Stimulated activated CD4-positive, alpha-beta T cell treated with anti-CD3 and anti-CD28 coated beads, TNF-alpha, amount 100 ng/mL, for 1 hour (primary cell): ENCODE results near the gene KRT9.
"Not testable (repeated sequence)": the region's sequence is repeated elsewhere in the genome, so short reads cannot be mapped to it uniquely, and the experiment has no call there.

ENCODE experiments used
- DNase-seq, 3 donors: peaks; one replicate each; pipeline ENCODE4 v3.0.0-alpha.2; 2020; ENCODE audit warnings: low read depth in 3 of 3, low spot score in 1 of 3

KRT9 gene

DNA sequence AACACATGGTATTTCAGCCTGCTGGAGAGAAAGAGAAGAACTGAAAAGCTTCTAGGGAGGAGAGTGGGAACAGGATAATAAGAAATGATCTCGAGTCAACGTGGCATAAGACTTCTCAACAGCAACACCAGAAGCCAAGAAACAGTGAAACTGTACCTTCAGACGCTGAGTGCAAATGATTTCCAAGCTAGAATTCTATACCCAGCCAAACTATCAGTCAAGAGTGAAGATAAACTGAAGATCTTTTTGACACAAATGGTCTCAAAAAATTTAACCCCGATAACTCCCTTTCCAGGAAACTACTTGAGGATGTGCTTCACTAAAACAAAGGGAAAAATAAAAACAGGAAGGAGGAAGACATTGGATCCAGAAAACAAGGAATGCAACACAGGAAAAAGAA lies 35.1 kb upstream of the KRT9 start:
- DNase-seq = not testable (repeated sequence)

DNA sequence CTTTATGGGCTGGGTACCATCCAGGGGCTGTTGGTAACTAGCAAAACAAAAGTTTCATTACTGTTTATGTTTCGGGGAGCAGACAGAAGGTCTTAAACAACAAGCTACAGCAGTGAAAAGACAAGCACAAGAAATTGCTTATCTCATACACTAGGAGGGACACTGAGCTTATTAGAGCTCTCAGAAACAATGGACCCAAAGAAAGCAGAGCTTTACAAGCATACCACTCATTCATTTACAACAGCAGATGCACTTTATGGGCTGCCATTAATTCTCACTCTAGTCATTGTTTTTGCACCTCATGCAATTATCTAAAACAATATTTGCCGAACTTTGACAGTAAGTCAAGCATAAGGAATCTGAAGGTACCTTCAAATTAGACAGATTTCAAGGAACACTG lies 30.7 kb upstream of the KRT9 start:
- DNase-seq = no peak

DNA sequence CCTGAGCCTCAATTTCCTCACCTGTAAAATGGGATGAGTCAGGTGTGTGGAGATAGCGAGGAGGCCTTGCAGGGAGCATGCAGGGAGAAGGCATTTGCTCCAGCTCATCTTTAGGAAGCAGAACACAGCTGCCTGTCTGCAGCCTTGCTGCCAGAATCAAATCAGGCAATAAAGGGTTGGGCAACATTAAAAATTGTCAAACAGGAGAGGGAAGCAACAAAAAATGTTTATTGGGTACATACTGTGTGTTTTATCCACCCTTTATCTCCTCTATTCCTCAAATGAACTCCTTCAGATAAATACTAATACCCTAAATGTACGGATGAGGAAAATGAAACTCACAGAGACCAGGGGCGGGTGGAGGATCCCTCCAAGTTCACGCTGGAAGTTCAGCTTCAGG lies 28.5 kb upstream of the KRT9 start:
- no peak for DNase-seq

DNA sequence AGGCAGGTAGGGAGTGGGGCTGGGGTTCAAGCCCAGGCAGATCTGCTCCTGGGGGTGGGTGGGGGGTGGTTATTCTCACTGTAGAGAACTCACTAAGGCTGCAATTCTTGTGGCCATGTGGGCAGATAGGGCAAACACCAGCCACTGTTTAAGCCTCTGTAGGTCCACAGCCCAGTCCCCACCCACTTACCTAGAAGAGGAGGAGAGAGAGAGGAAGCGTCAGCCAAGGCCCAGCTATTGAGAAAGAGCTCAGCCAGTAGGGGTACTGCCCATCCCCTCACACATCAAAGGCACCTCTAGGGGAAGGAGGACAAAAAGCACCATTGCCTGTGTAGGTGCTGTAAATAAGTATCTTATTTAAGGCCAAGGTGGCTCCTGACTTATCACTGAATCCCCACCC lies 27.8 kb upstream of the KRT9 start:
- no peak for DNase-seq

DNA sequence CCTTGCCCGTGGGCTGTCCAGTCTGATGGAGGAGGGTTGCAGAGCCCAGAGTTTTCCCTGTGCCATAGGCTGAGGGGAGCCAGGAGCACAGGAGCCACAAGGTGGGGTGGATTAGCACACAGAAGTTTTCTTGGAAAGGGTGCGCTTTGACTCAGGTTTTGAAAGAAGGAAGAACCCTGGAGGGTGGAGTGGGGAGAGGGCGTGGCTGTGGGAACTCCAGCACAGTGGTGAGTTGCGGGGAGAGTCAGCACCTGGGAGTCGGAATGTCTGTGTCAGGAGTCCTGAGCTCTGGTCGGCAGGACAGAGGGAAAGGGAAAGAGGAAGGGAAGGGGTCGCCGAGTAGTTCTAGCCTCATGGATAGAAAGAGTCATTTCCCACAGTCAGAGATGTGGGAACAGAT lies 23.7 kb upstream of the KRT9 start:
- DNase-seq = no peak

DNA sequence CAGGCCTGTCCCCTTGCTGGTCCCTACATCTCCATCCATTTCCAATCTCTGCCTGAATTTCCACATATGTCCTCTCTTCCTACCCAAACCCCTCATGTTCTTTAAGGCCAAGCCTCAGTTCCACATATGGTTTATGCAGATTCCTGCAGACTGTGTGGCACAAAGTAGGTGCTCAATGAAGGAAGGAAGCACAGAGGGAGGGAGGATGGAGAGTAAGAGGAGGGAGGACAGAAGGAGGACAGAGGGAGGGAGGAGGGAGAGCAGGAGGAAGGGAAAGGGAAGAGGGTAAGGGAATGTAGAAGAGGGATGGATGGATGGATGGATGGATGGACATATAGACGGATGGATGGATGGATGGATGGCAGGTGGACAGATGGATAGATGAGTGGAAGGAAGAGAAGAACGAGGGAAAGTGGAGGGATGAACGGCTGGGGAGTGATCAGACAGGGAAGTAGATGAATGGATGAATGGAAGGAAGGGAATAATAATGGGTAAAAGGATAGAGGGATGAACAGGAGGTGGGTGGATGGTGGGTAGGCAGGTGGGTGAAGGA lies 22.6 kb upstream of the KRT9 start:
- no peak for DNase-seq

DNA sequence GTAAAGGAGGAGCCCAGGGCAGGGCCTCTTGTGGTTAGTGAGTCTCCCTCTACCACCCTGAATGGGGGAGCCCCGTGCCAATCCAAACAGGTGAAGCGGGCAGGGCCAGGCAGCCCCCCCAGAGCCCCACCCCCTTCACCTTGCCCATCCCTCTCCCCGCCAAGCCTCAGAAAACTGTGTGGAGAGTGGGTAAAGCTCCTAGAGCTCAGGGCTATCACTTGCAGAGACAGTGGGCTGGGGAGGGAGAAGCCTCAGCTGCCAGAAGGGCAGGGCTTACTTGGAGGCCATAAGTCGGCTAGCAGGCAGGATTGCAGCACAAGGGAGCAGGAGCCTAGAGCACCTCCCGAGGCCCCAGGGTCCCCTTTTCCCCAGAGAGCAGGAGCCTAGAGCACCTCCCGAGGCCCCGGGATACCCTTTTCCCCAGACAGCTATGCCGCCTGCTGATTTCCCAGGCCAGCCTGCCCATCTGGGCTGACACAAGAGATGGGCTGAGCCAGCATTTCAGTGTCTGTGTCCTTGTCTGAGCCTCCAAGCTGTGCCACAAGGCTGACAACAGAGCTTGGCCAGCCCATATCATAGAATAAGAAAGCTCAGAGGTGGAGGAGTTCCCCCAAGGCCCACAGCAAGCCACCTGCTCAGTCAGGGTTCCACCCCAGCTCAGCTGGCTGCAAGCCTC lies 21.6 kb upstream of the KRT9 start:
- no peak for DNase-seq

DNA sequence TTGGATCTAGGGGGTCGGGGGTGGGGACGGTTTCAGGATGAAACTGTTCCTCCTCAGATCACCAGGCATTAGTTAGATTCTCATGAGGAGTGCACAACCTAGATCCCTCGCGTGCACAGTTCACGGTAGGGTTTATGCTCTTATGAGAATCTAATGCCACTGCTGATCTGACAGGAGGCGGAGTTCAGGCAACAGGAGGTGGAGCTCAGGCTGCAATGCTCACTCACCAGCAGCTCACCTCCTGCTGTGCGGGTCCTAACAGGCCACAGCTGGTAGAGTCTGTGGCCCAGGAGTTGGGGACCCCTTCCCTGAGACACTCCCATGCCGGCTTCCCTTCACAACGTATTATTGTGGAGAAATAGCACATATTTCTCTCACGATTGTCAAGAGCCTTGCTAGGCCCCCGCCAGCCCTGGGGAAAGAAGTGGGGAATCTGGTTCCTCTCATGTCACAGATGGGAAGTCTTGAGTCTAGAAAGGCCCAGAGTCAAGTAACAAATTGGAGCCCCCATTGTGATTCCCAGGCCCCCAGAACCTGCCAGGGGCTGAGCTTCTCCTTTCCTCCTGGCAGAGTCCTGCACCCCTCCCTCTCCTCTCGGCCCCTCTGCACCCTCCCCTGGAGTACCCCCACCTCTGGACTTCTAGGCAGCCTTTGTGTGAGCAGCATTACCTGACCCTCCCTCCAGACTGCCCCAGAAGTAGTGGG lies 20.9 kb upstream of the KRT9 start:
- no peak for DNase-seq

DNA sequence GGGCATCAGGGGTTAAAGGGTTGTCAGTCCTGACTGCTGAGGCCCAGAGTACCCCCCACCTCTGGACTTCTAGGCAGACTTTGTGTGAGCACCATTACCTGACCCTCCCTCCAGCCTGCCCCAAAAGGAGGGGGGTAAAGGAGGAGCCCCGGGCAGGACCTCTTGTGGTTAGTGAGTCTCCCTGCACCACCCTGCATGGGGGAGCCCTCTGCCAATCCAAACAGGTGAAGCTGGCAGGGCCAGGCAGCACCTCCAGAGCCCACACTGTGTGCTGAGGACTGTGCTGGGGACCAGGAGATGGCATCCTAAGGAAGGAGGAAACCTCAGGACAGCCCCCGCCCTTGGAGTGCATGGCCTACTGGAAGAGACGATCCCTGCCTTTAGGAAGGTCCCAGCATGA lies 17.4 kb upstream of the KRT9 start:
- DNase-seq = no peak

DNA sequence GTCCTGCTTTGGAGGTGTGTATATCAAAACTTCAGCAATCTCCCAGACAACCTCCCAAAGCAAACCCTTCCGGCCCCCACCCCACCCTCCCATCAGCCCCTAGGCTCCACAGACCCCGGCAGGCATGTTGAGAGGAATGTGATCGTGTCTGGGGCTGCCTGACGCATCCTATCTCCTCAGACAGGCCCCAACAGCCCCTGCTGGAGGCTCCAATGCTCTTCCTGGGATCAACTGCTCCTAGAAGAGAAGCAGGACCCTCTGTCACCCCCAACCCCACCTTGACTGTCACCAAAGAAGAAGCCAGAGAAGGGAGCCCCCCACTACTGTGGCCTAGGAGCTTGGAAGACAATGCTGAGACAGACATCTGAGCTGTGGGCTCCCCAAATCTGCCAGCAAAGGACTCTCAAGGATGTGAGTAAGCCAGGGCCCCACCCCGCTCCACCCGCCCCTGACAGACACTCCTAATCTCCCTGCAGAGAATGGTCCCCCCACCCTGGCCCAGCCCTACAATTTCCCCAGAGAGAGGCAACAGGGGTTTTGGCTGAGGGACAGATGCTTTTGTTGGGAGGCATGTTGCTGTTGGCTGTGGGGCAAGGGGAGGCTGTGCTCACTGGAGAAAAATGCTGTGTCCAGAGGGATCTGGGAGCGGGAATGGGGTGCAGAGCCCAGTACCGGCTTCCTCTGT lies 16.4 kb upstream of the KRT9 start:
- DNase-seq = no peak

DNA sequence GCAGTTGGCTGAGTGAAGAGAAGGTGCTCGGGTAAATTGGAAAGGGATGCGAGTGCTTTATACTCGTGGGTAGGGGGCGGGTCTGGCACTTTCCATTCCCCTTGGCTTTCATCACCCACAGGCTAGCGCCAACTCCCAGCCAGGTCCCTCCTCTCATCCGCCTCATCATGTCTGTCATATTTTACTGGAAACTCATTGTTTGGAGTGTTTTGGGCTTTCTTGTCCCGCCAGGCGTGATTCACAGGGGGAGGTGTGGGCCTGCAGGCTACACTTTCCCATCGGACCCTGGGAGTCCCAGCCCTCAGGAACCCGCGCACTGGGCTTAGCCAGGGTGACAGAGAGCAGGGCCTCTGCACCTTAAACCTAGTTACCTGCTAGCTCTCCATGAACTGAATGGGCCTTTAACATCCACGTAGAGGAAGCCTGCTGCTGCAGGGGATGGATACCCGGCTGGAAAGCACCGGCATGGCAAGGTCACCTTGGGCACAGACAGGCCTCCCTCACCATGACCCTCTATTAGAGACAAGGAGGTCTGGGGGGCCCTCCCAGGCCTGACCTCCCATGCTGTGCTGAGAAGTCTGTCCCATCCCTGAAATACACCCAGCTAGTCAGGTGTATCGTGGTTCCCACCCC lies 15.1 kb upstream of the KRT9 start, which contains the start of gene KRT14:
TSS of gene KRT14 (minus strand) at position 33 of the 633 bp plus-strand sequence. CDS start 61 bp downstream, outside the sequence.
- no peak for DNase-seq

DNA sequence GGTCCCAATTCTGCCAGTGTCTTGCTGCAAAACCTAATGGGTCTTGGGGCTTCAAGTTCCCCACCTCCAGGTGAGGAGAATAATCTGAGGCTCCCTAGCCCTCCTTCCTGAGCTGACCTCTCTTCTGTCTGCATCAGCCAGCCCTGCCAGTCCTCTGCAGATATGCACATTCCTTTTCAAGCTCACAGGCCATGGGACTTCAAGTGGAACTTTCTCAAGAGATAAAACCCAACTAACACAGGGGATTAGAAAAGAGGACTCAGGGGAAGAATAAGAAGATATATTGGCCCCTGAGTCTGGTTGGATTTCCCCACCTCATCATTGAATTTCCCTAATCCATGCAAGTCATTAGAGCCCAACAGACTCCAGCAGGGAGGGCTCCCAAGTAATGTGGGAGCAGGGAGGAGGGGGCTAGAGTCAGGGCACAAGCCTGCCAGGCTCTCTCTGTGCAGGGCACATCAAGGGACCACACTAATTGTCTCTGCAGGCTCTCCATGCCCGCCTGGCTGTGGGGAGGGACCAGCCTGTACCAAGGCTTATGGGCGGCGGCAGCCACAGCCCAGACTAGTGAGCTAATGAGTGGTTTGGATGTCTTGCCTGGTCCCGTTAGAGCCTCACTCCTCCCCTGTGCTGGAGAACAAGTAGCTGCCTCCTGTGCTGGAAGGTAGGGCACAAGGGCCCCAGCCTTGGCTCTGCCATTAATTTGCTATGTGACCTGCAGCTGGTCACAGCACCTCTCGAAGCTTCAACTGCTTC lies 13.6 kb upstream of the KRT9 start:
- DNase-seq = no peak

DNA sequence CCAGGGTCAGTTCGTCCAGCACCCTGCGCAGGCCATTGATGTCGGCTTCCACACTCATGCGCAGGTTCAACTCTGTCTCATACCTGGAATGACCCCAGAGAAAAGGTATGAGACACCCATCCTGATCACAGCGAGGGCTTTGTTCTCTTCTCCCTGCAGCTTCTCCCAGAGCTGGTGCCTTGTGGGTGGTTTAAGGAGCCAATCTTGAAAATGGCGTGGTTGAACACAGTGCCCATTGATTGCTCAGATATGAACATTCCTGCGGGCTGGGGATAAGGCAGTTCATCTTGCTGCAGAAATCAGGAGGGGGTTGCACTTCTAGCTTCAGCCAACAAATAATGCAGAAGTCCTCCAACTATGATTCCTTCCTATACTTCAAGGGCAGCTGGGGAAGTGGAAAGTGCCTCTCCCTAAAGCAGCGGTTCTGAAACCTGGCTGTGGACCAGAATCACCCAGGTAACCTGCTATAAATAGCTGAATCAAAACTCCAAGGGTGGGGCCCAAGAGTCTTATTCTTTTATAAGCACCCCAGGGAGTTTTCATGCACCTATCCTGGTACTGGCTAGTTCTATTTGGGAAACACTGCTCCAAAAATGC lies 12.6 kb upstream of the KRT9 start:
- not testable (repeated sequence) for DNase-seq

DNA sequence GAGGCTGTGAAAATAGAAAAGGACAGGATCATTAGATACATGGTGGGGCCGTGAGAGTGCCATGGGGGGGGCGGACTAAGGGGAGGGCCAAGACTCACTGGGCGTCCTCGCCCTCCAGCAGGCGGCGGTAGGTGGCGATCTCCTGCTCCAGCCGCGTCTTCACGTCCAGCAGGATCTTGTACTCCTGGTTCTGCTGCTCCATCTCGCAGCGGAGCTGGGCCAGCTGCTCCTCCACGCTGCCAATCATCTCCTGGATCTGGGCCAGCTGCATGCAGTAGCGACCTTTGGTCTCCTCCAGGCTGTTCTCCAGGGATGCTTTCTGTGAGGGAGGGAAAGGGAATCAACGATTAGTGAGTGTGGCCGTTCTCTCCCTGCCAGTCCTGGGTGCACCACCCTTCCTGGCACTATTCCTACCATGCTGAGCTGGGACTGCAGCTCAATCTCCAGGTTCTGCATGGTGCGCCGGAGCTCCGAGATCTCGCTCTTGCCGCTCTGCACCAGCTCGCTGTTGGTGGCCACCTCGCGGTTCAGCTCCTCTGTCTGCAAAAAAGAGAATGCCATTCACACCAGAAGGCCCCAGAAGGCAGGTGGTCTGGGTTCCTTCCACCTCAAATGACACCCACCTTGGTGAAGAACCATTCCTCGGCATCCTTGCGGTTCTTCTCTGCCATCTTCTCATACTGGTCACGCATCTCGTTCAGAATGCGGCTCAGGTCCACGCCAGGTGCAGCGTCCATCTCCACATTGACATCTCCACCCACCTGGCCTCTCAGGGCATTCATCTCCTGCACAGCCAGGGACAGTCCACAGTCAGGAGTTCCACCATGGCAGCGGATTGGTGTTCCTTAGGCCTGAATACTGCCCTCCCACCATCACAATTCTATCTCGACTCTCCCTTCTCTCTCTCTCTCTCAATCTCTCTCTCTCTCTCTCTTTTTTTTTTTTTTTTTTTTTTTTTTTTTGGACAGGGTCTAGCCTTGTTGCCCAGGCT lies 11.6 kb upstream of the KRT9 start:
- no peak for DNase-seq

DNA sequence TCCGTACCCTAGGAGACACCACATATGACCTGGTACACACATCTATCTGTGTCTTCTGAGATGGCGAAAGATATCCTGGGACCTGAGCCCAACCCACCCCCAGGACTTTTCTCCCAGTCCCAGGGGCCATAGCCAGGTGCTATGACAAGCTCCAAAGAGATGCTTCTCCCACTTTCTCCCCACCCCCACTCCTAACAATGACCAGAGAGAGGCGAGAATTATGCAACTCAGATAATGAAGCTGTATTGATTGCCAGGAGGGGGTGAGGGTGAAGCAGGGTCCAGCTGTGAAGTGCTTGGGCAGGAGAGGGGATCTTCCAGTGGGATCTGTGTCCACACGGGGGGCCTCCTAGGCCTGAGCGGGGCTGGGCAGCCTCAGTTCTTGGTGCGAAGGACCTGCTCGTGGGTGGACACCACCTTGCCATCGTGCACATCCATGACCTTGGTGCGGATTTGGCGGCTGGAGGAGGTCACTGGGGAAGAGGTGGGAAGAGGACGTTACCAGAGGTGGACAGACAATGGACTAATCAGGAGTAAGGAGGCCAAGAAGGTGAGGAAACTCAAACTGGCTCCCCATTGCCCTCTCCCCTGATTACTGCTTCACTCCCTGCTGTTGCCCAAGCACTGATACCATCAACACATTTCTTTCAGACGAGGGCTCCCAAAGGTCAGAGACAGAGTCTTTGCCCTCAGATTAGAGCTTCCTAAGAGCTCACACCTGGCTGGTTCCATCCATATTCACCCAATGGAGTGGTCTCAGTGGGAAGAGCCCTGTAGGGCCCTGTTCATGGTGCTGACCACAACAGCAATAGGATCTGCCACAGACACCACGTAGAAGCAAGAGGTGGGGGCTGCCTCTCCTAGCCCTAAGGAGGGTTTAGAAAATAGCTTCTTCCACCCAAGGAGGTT lies 10.5 kb upstream of the KRT9 start:
- DNase-seq = not testable (repeated sequence)

DNA sequence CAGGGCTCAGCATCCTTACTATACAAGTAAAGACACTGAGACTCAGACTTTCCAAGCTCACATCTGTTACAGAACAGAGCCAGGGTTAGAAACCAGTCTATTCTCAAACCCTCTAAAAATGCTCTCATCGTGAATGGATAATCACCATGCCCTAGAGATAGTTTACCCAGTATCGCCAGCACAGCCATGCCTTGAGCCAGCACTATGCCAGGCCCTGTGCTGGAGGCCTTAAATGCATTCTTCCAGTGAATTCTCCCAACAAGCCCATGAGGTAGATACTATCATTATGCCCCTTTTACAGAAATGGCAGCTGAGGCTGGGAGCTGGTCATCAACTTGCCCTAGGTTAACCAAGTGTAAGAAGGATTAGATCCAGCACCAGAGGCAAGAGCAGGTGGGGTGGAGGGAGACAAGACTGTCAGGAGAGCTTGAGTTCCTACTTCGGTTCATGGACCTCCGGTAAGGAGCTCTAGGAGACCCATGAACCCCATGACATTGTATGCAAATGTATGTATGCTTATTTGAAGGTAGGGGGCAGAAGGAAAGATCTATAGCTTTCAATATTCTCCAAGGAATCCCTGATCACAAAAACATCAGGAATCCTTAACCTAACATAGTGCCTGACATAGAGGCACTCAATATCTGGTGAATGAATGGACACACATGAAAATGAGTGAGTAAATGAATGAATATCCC lies 9.7 kb upstream of the KRT9 start:
- no peak for DNase-seq

DNA sequence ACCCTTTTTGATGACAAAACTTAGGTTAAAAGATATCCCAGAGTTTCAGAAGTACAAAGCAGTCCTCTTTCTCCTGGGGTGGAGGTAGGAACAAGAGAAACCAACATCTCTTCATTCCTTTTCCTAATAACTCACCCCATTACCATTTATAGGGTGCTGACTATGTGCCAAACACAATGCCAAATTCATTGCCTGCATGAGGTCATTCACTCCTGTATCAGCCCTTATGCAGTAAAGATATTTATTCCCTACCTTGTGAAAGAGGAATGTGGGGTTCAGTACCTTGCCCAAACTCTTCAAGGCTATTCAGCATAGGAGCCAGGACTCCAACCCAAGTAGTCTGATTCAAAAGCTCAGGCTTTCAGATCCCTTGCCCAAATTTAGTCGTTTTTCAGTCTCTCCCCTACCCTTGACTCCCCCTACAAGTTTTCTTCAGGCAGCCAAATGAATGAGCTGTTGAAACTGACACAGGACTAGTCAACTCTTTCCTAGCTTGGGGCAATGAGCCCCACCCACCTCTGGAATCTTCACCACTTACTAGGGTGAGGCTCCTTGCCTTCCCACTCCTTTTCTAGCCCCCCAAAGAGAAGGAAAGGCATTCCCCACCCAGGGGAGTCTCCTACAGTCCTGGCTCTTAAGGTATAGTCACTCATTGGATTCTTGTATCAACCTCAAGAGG lies 9.0 kb upstream of the KRT9 start:
- DNase-seq = no peak
